GM18951 (cell line): ENCODE results near the gene IFITM5.
"Not testable (repeated sequence)": the region's sequence is repeated elsewhere in the genome, so short reads cannot be mapped to it uniquely, and the experiment has no call there.

Experiments used
- POLR2A ChIP-seq: IDR thresholded peaks from 4 replicates; pipeline ENCODE4 v1.6.1; 2011; ENCODE audit warnings: mild to moderate bottlenecking; ENCODE audit not compliant: insufficient read length, insufficient read depth; ENCODE audit errors: extremely low read depth
- in situ Hi-C: fragments of 300-500 bp; cut with MboI; formaldehyde crosslinking; loops from one replicate; pipeline ENCODE4 v1.12.0; 2022; ENCODE audit warnings: low sequenced_read_pairs, mixed read lengths, inconsistent platforms; ENCODE audit not compliant: unreplicated experiment

The IFITM5 gene

GRCh38 chr11:299081-299891 lies at the start of gene IFITM5:
IFITM5 (minus strand) TSS chr11:299526; CDS start chr11:299490, 36 bp downstream.
- in situ Hi-C loops, result no loop called here
- TF ChIP-seq POLR2A, result no peak

GRCh38 chr11:346529-346928 lies 47.2 kb upstream of the IFITM5 start:
- no peak for TF ChIP-seq POLR2A
- in situ Hi-C loops, result no loop called here

GRCh38 chr11:344836-345578 lies 45.7 kb upstream of the IFITM5 start:
- in situ Hi-C loops, result no loop called here
- no peak for TF ChIP-seq POLR2A

GRCh38 chr11:342328-342727 lies 43.0 kb upstream of the IFITM5 start:
- TF ChIP-seq POLR2A, result no peak
- in situ Hi-C loops, result no loop called here

GRCh38 chr11:340539-341512 lies 41.5 kb upstream of the IFITM5 start:
- in situ Hi-C loops, result no loop called here
- TF ChIP-seq POLR2A, result no peak

GRCh38 chr11:339963-340362 lies 40.6 kb upstream of the IFITM5 start:
- in situ Hi-C loops, result no loop called here
- no peak for TF ChIP-seq POLR2A

GRCh38 chr11:337711-338110 lies 38.4 kb upstream of the IFITM5 start:
- in situ Hi-C loops, result no loop called here
- TF ChIP-seq POLR2A, result no peak

- no peak for TF ChIP-seq POLR2A
- in situ Hi-C loops, result no loop called here
These were observed 37.4 kb upstream of the IFITM5 start for GRCh38 chr11:336659-337198.

GRCh38 chr11:335779-336658 lies 36.7 kb upstream of the IFITM5 start:
- TF ChIP-seq POLR2A, result no peak
- in situ Hi-C loops, result no loop called here

GRCh38 chr11:334264-334994 lies 35.1 kb upstream of the IFITM5 start:
- no peak for TF ChIP-seq POLR2A
- in situ Hi-C loops, result no loop called here

GRCh38 chr11:333616-334263 lies 34.4 kb upstream of the IFITM5 start:
- in situ Hi-C loops, result not testable (repeated sequence)
